HCT116 (cell line): Measurements from ENCODE around the gene PITPNM1.

Source experiments
- CEBPB ChIP-seq: IDR thresholded peaks from 2 replicates; pipeline ENCODE4 v1.6.1; 2012; ENCODE audit warnings: low read depth
- EGR1 ChIP-seq: IDR thresholded peaks from 2 replicates; pipeline ENCODE4 v1.6.1; 2012; ENCODE audit warnings: low read depth
- ELF1 ChIP-seq: IDR thresholded peaks from 2 replicates; pipeline ENCODE4 v1.6.1; 2012; ENCODE audit warnings: low read depth, borderline replicate concordance
- EZH2 ChIP-seq: fragments of 200-600 bp; sonication (generic); IDR thresholded peaks from 2 replicates; pipeline ENCODE4 v1.6.1; 2017; ENCODE audit warnings: antibody characterized with exemption, mixed run types
- EZH2phosphoT487 ChIP-seq: fragments of 200-600 bp; IDR thresholded peaks from 2 replicates; pipeline ENCODE4 v1.6.1; 2018; ENCODE audit warnings: antibody characterized with exemption, borderline replicate concordance
- POLR2A ChIP-seq: IDR thresholded peaks from 2 replicates; pipeline ENCODE4 v1.7.0; 2011; ENCODE audit warnings: borderline replicate concordance; ENCODE audit not compliant: insufficient read depth, insufficient read length; ENCODE audit errors: extremely low read depth
- POLR2AphosphoS5 ChIP-seq: IDR thresholded peaks from 2 replicates; pipeline ENCODE4 v1.6.1; 2011; ENCODE audit warnings: mild to moderate bottlenecking, low read depth, low read length, moderate library complexity
- RAD21 ChIP-seq: IDR thresholded peaks from 2 replicates; pipeline ENCODE4 v1.6.1; 2012; ENCODE audit warnings: low read depth, mild to moderate bottlenecking
- SP1 ChIP-seq: IDR thresholded peaks from 2 replicates; pipeline ENCODE4 v1.6.1; 2012; ENCODE audit warnings: low read depth
- YY1 ChIP-seq: IDR thresholded peaks from 2 replicates; pipeline ENCODE4 v1.6.1; 2011; ENCODE audit warnings: low read length, low read depth, moderate library complexity, mild to moderate bottlenecking; ENCODE audit not compliant: insufficient replicate concordance; ENCODE audit errors: extremely low read depth
- TF ChIP-seq, protein P1 (sequence below), 3 experiments: fragments of 200-600 bp in 1 of 3; sonication (generic) in 1 of 3; IDR thresholded peaks in 2 of 3; conservative IDR thresholded peaks in 1 of 3; 2 replicates each; pipeline ENCODE4 v1.5.1; 2012 to 2017; ENCODE audit warnings: low read depth in 2 of 3, low read length in 2 of 3, antibody characterized with exemption in 1 of 3, borderline replicate concordance in 1 of 3, control low read depth in 1 of 3, mild to moderate bottlenecking in 1 of 3, mixed read lengths in 1 of 3, mixed run types in 1 of 3, moderate library complexity in 1 of 3; ENCODE audit not compliant: insufficient read depth in 1 of 3
- TF ChIP-seq, protein P2 (sequence below): IDR thresholded peaks from 2 replicates; pipeline ENCODE4 v1.6.1; 2011; ENCODE audit warnings: mild to moderate bottlenecking, low read length, moderate library complexity; ENCODE audit not compliant: insufficient replicate concordance; ENCODE audit errors: extremely low read depth

DNA sequence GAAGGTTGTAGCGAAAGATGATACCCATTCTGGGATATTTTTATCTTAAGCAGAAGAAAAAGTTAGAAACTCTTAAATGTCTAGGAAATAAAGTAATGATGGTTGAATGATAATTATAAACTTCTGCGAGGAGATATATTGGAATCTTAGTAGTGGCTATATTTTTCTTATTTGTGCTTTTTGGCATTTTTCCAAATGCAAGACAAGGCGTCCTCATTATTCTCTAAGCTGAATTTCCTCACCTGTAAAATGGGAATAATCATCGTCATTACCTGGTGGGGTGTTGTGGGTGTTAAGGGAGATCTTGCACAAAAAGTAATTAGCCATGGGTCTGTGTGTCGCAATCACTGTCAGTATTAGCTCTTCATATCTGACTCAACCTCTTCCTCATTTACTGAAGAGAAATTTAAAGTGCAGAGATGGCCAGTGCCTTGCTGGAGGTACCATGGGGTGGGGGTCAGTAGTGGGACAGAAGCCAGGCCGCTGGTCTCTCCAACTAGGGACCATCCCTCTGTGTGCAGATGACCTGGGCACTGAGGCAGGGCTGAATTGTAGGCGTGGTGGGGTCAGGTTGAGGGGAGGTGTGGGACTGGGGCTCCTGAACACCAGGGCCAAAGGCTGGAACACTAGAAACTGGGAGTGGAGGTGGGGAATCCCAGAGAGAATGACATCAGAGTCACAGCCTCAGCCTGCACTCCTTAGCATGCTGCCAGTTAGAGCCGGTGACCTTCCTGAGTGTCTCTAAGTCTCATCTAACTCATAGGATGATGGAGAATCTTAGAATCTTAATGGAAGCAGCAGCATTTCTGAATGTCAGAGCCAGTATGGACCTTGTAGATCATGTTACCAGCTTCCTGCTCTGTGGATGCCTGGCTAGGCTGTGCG, 4.1 kb downstream of the PITPNM1 start:
- TF ChIP-seq EZH2 (no peak), POLR2A (no peak), POLR2AphosphoS5 (no peak), YY1 (no peak), RAD21 (no peak), CEBPB (no peak), EGR1 (no peak), SP1 (no peak), ELF1 (no peak), EZH2phosphoT487 (no peak)
- TF ChIP-seq, protein P1, sequence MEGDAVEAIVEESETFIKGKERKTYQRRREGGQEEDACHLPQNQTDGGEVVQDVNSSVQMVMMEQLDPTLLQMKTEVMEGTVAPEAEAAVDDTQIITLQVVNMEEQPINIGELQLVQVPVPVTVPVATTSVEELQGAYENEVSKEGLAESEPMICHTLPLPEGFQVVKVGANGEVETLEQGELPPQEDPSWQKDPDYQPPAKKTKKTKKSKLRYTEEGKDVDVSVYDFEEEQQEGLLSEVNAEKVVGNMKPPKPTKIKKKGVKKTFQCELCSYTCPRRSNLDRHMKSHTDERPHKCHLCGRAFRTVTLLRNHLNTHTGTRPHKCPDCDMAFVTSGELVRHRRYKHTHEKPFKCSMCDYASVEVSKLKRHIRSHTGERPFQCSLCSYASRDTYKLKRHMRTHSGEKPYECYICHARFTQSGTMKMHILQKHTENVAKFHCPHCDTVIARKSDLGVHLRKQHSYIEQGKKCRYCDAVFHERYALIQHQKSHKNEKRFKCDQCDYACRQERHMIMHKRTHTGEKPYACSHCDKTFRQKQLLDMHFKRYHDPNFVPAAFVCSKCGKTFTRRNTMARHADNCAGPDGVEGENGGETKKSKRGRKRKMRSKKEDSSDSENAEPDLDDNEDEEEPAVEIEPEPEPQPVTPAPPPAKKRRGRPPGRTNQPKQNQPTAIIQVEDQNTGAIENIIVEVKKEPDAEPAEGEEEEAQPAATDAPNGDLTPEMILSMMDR (IDR thresholded peaks at IDR 0.05 in 2 of 3, conservative IDR thresholded peaks at IDR 0.05 in 1 of 3; ENCODE audit: borderline replicate concordance in 1 of 3, insufficient read depth in 1 of 3, low read depth in 2 of 3, low read length in 2 of 3) = no peak
- TF ChIP-seq, protein P2, sequence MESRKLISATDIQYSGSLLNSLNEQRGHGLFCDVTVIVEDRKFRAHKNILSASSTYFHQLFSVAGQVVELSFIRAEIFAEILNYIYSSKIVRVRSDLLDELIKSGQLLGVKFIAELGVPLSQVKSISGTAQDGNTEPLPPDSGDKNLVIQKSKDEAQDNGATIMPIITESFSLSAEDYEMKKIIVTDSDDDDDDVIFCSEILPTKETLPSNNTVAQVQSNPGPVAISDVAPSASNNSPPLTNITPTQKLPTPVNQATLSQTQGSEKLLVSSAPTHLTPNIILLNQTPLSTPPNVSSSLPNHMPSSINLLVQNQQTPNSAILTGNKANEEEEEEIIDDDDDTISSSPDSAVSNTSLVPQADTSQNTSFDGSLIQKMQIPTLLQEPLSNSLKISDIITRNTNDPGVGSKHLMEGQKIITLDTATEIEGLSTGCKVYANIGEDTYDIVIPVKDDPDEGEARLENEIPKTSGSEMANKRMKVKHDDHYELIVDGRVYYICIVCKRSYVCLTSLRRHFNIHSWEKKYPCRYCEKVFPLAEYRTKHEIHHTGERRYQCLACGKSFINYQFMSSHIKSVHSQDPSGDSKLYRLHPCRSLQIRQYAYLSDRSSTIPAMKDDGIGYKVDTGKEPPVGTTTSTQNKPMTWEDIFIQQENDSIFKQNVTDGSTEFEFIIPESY = no peak
